Fibroblast of mammary gland (primary cell): ENCODE data around the gene CDC5L.

Experiments
- DNase-seq: peaks from one replicate; pipeline ENCODE4 v3.0.0-alpha.2; 2010; ENCODE audit warnings: low read depth
- H3K4me3 ChIP-seq: 2 replicates; pipeline ENCODE4 v1.5.1; 2011; ENCODE audit warnings: low read depth, mild to moderate bottlenecking, low read length, moderate library complexity; ENCODE audit not compliant: control insufficient read depth
- TF ChIP-seq, protein P1 (sequence below): conservative IDR thresholded peaks from 2 replicates; pipeline ENCODE4 v1.5.1; 2011; ENCODE audit warnings: low read depth, low read length, inconsistent platforms; ENCODE audit not compliant: control insufficient read depth, insufficient read depth

Gene CDC5L

DNA sequence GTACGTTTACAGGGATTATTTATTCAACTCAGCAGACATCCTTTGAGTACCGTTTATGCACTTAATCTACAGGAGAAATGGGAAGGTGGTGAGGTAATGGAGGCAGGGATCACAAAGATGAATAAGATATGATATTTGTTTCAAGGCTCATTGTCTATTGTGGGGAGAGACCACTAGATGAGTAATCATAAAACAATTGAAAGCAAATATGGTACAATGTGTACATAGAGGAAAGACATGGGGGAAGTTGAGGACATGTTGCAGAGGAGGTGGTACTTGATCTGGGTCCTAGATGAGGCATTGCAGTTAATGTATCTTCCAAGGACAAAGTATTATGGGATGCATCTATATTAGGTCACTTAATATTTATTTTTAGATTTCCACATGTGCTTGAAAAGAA lies 13.7 kb upstream of the CDC5L start:
- TF ChIP-seq, protein P1, sequence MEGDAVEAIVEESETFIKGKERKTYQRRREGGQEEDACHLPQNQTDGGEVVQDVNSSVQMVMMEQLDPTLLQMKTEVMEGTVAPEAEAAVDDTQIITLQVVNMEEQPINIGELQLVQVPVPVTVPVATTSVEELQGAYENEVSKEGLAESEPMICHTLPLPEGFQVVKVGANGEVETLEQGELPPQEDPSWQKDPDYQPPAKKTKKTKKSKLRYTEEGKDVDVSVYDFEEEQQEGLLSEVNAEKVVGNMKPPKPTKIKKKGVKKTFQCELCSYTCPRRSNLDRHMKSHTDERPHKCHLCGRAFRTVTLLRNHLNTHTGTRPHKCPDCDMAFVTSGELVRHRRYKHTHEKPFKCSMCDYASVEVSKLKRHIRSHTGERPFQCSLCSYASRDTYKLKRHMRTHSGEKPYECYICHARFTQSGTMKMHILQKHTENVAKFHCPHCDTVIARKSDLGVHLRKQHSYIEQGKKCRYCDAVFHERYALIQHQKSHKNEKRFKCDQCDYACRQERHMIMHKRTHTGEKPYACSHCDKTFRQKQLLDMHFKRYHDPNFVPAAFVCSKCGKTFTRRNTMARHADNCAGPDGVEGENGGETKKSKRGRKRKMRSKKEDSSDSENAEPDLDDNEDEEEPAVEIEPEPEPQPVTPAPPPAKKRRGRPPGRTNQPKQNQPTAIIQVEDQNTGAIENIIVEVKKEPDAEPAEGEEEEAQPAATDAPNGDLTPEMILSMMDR = no peak
- no peak for DNase-seq

DNA sequence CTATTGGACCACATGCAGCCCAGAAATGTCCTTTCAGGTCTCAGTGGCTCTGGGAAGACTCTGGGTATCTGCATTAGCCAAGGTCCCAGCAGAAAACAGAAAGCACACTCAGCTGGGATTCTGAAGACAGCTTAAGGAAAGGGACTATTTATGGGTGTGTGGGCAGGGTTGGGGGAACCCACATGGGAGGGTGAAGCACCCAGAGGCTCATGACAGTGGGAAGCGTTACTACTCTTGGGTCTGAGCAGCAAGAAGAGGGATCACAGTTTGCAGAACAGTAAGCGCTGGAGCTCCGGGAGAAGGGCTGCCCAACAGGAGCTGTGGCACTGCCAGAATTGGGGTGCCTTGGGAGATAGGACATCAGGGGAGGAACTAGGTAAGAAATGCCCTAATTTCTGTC lies 12.4 kb upstream of the CDC5L start:
- no peak for DNase-seq
- no peak overlapping the region for H3K4me3 ChIP-seq
- TF ChIP-seq, protein P1 = no peak

More for the DNA sequence above, 13.7 kb upstream of the CDC5L start:
- H3K4me3 ChIP-seq = no peak overlapping the region

DNA sequence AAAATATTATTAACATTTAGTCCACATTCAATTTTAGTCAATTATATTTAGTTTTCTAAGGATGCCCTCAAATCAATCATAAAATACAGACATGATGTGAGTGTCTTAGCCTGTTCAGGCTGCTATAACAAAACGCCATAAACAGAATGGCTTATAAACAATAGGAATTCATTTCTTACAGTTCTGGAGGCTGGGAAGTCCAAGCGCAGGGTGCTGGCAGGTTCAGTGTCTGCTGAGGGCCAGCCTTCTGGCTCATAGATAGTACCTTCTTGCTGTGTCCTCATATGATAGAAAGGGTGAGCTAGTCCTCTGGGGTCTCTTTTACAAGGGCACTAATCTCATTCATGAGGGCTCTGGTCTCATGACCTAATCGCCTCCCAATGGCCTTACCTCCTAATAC lies 10.0 kb upstream of the CDC5L start:
- H3K4me3 ChIP-seq = no peak overlapping the region
- TF ChIP-seq, protein P1 = no peak
- no peak for DNase-seq

DNA sequence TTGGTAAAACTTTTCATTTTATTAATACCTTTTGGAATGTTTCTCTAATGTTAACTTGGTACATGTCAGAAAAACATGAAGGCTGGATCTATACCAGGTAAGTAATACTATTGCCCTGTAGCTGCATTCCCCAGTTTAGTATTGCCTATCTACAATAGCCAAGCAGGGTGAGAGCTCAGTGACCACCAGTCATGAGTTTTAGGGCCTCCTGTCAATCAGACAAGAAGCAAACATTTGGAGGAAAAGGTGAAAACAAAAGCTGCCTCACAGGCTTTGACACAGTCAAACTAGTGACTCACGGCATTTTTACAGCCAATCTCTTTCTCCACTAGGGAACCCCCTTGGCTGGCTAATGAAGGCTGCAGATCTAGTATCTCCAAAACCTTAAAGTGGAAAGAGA lies 9.5 kb upstream of the CDC5L start:
- TF ChIP-seq, protein P1 = no peak
- H3K4me3 ChIP-seq = no peak overlapping the region
- DNase-seq = no peak

DNA sequence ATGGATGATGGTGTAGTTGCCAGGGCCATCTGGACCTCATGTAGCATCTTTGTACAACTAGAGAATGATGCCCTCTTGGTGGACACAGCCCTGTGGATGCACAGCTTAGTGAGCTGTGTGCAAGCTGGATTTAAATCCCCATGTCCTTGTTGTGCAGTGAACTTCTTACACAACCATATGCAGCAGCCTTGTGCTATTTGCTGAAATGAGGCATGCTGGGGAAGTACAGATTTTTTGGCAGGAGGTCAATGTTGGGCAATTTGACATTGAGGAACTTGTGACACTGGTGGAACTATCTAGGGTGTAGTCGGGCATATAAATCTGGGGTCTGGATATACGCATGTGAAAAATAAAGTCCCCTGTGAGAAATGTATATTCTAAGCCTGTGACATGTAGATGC lies 5.8 kb upstream of the CDC5L start:
- H3K4me3 ChIP-seq = no peak overlapping the region
- peak; percentile 24 for DNase-seq
- TF ChIP-seq, protein P1 = no peak

DNA sequence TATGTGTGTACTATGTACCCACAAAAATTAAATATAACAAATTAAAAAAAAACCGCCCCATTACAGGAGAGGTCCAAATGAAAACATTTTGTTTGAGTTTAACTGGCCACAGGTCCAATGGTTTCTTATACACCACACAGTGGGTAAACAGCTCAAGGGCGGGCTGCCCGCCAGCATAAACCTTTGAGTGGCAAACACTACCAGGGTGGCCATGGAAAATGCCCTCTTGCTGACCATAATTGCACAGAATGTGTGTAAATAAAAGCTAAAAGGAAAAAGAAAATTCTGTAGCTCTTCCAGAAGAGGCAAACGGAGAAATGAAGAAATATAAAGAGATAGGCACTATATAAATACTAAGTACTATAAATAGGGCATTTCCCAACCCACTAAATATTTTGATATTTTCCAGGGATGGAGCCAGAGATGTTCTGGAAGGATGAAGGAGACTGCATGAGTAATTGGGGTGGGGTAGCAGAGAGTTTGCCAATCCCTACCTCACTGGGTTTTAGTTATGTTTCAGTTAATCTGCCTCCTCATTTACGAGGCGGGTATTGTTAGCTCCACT lies 1.1 kb upstream of the CDC5L start:
- TF ChIP-seq, protein P1 = no peak
- peak overlapping the region; percentile 94 for H3K4me3 ChIP-seq
- no peak for DNase-seq

DNA sequence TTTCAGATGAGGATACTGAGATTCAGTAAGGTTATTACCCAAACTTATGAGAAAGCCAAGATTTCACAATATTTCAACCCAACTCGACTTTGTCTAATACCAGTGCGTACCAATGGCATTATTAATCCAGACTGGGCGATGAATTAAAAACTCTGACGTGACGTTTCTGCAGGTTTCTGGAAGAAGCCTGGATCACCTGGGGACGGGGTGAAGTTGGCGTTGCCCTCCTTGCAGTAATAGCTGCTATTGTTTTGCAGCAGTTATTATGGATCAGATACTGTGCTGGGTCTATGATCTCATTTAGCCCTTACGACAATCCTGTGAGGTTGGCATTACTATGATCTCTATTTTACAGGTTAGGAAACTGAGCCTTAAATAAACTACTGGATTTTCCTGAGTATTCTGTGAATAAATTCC lies 569 bp upstream of the CDC5L start:
- peak overlapping the region; percentile 94 for H3K4me3 ChIP-seq
- DNase-seq = peak; percentile 73
- TF ChIP-seq, protein P1 = no peak
